K562 (cell line): ENCODE measurements around the gene TBC1D5. TPM values are rescaled to one million over a fixed set of nuclear protein-coding genes. Genes with fewer than 3 reads are reported as not detected.

Experiments used
- ASH1L ChIP-seq: fragments of 450-650 bp; IDR thresholded peaks from 2 replicates; pipeline ENCODE4 v1.6.1; 2018; ENCODE audit warnings: borderline replicate concordance, mild to moderate bottlenecking, low read depth; ENCODE audit not compliant: partially characterized antibody
- ELF2 ChIP-seq: fragments of 250-450 bp; sonication (Bioruptor Pico); IDR thresholded peaks from 2 replicates; pipeline ENCODE4 v1.5.0; 2021; ENCODE audit warnings: mild to moderate bottlenecking
- FOS ChIP-seq: IDR thresholded peaks from 3 replicates; pipeline ENCODE4 v1.6.1; 2011; ENCODE audit not compliant: insufficient read length; ENCODE audit errors: extremely low read depth
- FOXJ3 ChIP-seq: sonication (generic); formaldehyde crosslinking; IDR thresholded peaks from 2 replicates; pipeline ENCODE4 v1.4.0; 2020; ENCODE audit warnings: mild to moderate bottlenecking, missing genetic modification reagents
- GABPA ChIP-seq: fragments of 200-800 bp; sonication (Bioruptor generic); conservative IDR thresholded peaks from 2 replicates; pipeline ENCODE4 v1.6.1; 2016; ENCODE audit warnings: low read depth, missing genetic modification characterization, missing compliant biosample characterization
- HLTF ChIP-seq: fragments of 450-650 bp; IDR thresholded peaks from 2 replicates; pipeline ENCODE4 v1.6.1; 2016
- HNRNPK ChIP-seq: fragments of 200-400 bp; formaldehyde crosslinking; IDR thresholded peaks from one replicate; pipeline ENCODE4 v1.6.1; 2018; ENCODE audit warnings: mild to moderate bottlenecking, low read depth, low read length; ENCODE audit not compliant: poor library complexity, severe bottlenecking
- KDM4B ChIP-seq, 2 experiments: fragments of 450-650 bp in 1 of 2; sonication (generic) in 1 of 2; IDR thresholded peaks; 2 replicates each; pipeline ENCODE4 v1.6.1; 2016 to 2017; ENCODE audit warnings: borderline replicate concordance in 2 of 2, antibody characterized with exemption in 1 of 2, low read depth in 1 of 2, mild to moderate bottlenecking in 1 of 2
- MTA1 ChIP-seq: fragments of 450-650 bp; IDR thresholded peaks from 2 replicates; pipeline ENCODE4 v1.6.1; 2017; ENCODE audit warnings: borderline replicate concordance
- MYC ChIP-seq, 2 experiments: fragments of 250-450 bp in 1 of 2; sonication (Bioruptor Pico) in 1 of 2; IDR thresholded peaks; 2 replicates each; pipeline versions ENCODE4 v1.5.1 to v1.6.1; 2012 to 2021; ENCODE audit warnings: low read depth in 2 of 2, borderline replicate concordance in 1 of 2, improper control_type of control experiment in 1 of 2, low read length in 1 of 2, mild to moderate bottlenecking in 1 of 2, moderate library complexity in 1 of 2
- PURB ChIP-seq: sonication (generic); formaldehyde crosslinking; IDR thresholded peaks from 2 replicates; pipeline ENCODE4 v1.9.0; 2021; ENCODE audit warnings: low read depth, mild to moderate bottlenecking, missing genetic modification reagents
- RCOR1 ChIP-seq, 2 experiments: IDR thresholded peaks; 2 replicates each; pipeline ENCODE4 v1.6.1; 2012; ENCODE audit warnings: low read depth in 2 of 2, low read length in 2 of 2, borderline replicate concordance in 1 of 2, improper control_type of control experiment in 1 of 2
- SRF ChIP-seq, 2 experiments: fragments of 250-450, 450-650 bp in 1 of 2; sonication (Bioruptor Pico) in 1 of 2; sonication (generic) in 1 of 2; formaldehyde crosslinking; IDR thresholded peaks; 2 replicates each; pipeline versions ENCODE4 v1.5.0 to v1.5.1; 2020 to 2022; ENCODE audit warnings: mild to moderate bottlenecking in 1 of 2, missing genetic modification reagents in 1 of 2
- ZFP36 ChIP-seq: fragments of 150-350 bp; IDR thresholded peaks from 2 replicates; pipeline ENCODE4 v1.6.1; 2018; ENCODE audit warnings: low read length, low read depth; ENCODE audit not compliant: partially characterized antibody
- ZKSCAN3 ChIP-seq: fragments of 250-450 bp; sonication (Bioruptor Pico); IDR thresholded peaks from 2 replicates; pipeline ENCODE4 v1.4.0; 2020
- polyA plus RNA-seq, 8 experiments: library from polyadenylated mRNA; depleted of rRNA in 4 of 8; stranded (reverse) in 5 of 8; unstranded in 3 of 8; fragments of >200 nt; fragmentation: Nextera tagmentation in 2 of 8; fragmentation: Illumina TruSeq in 1 of 8; extraction: Ambion mirVana in 2 of 8; extraction: Trizol in 1 of 8; gene quantifications; 2 replicates each; pipeline versions ENCODE4 v1.2.1 to v1.2.3, GENCODE V29; 2011 to 2014; ENCODE audit warnings: inconsistent platforms in 1 of 8, missing spikeins in 1 of 8
- total RNA-seq, 7 experiments: library from RNA; depleted of rRNA in 6 of 7; stranded (reverse); fragments of >200 nt in 6 of 7; fragmentation: Illumina TruSeq in 2 of 7; extraction: Trizol in 2 of 7; gene quantifications; 2 replicates each; pipeline versions ENCODE4 v1.2.1 to v1.2.3, GENCODE V29; 2011 to 2021; ENCODE audit warnings: low replicate concordance in 1 of 7
- TF ChIP-seq, protein P1 (sequence below): fragments of 250-450 bp; sonication (Bioruptor Pico); IDR thresholded peaks from 2 replicates; pipeline ENCODE4 v1.8.0; 2022; ENCODE audit warnings: moderate library complexity, mild to moderate bottlenecking, inconsistent platforms
- TF ChIP-seq, protein P2 (sequence below): fragments of 250-450 bp; sonication (Bioruptor Pico); IDR thresholded peaks from 2 replicates; pipeline ENCODE4 v1.4.0; 2020; ENCODE audit warnings: mild to moderate bottlenecking, moderate library complexity
- TF ChIP-seq, protein P3 (sequence below): sonication (generic); formaldehyde crosslinking; IDR thresholded peaks from 2 replicates; pipeline ENCODE4 v1.8.0; 2022; ENCODE audit warnings: mild to moderate bottlenecking, low read depth, missing genetic modification reagents

TBC1D5 gene
- total and polyA plus RNA-seq, 9 of the 15 experiments (the other 6 are each of a cell fraction or from before 2014, with no cell fraction given): 2.9 to 38.1 (median 25.6) TPM

DNA sequence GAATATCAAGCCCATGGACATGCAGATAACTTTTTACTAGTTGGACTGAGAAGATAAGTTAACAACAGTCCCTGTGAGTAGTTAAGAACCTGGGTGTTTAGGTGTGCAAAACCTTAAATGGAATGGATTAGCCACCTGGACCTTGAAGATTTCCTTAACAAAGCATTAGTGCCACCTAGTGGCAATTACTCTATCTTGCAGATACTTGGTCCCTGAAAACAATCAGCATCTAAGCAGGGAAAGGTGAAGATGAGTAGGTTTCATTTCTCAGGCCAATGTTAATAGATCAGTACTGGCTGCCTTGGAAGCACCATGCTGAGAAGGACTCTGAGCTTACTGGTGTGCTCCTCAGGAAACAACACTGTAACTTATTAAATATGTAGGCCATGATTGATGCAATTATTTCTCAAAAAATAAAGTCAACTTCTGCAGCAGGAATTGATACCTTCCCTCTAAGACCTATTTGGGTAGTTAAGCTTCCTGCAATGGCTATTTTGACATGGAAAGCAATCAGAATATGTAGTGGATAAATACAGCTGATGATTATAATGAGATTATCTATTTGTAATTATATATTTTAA, 329.4 kb downstream of the TBC1D5 start (continued):
- TF ChIP-seq MTA1: no peak
- TF ChIP-seq ELF2 (CRISPR knock-in tag): no peak
- TF ChIP-seq FOXJ3 (CRISPR knock-in tag): no peak
- TF ChIP-seq HNRNPK: no peak
- TF ChIP-seq HLTF: no peak
- TF ChIP-seq ZKSCAN3 (CRISPR knock-in tag): no peak
- TF ChIP-seq RCOR1 (IDR thresholded peaks at IDR 0.05; ENCODE audit: borderline replicate concordance in 1 of 2, low read depth in 2 of 2, low read length in 2 of 2): no peak
- no peak for TF ChIP-seq GABPA (tag)
- TF ChIP-seq, protein P1, sequence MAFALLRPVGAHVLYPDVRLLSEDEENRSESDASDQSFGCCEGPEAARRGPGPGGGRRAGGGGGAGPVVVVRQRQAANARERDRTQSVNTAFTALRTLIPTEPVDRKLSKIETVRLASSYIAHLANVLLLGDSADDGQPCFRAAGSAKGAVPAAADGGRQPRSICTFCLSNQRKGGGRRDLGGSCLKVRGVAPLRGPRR (CRISPR knock-in tag): no peak
- no peak for TF ChIP-seq FOS
- no peak for TF ChIP-seq KDM4B (IDR thresholded peaks at IDR 0.05; ENCODE audit: borderline replicate concordance in 2 of 2, low read depth in 1 of 2)
- TF ChIP-seq ZFP36: no peak
- TF ChIP-seq, protein P2, sequence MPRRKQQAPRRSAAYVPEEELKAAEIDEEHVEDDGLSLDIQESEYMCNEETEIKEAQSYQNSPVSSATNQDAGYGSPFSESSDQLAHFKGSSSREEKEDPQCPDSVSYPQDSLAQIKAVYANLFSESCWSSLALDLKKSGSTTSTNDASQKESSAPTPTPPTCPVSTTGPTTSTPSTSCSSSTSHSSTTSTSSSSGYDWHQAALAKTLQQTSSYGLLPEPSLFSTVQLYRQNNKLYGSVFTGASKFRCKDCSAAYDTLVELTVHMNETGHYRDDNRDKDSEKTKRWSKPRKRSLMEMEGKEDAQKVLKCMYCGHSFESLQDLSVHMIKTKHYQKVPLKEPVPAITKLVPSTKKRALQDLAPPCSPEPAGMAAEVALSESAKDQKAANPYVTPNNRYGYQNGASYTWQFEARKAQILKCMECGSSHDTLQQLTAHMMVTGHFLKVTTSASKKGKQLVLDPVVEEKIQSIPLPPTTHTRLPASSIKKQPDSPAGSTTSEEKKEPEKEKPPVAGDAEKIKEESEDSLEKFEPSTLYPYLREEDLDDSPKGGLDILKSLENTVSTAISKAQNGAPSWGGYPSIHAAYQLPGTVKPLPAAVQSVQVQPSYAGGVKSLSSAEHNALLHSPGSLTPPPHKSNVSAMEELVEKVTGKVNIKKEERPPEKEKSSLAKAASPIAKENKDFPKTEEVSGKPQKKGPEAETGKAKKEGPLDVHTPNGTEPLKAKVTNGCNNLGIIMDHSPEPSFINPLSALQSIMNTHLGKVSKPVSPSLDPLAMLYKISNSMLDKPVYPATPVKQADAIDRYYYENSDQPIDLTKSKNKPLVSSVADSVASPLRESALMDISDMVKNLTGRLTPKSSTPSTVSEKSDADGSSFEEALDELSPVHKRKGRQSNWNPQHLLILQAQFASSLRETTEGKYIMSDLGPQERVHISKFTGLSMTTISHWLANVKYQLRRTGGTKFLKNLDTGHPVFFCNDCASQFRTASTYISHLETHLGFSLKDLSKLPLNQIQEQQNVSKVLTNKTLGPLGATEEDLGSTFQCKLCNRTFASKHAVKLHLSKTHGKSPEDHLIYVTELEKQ (CRISPR knock-in tag): no peak
- no peak for TF ChIP-seq PURB (CRISPR knock-in tag)
- TF ChIP-seq SRF (CRISPR knock-in tag; IDR thresholded peaks at IDR 0.05): no peak
- TF ChIP-seq, protein P3, sequence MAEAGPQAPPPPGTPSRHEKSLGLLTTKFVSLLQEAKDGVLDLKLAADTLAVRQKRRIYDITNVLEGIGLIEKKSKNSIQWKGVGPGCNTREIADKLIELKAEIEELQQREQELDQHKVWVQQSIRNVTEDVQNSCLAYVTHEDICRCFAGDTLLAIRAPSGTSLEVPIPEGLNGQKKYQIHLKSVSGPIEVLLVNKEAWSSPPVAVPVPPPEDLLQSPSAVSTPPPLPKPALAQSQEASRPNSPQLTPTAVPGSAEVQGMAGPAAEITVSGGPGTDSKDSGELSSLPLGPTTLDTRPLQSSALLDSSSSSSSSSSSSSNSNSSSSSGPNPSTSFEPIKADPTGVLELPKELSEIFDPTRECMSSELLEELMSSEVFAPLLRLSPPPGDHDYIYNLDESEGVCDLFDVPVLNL (CRISPR knock-in tag): no peak
- TF ChIP-seq ASH1L: no peak
- TF ChIP-seq MYC (IDR thresholded peaks at IDR 0.05; ENCODE audit: low read depth, low read length): no peak
- no peak for TF ChIP-seq MYC (CRISPR knock-in tag; IDR thresholded peaks at IDR 0.05; ENCODE audit: borderline replicate concordance, low read depth)
